ENCODE results near the gene NLRP5.

DNA sequence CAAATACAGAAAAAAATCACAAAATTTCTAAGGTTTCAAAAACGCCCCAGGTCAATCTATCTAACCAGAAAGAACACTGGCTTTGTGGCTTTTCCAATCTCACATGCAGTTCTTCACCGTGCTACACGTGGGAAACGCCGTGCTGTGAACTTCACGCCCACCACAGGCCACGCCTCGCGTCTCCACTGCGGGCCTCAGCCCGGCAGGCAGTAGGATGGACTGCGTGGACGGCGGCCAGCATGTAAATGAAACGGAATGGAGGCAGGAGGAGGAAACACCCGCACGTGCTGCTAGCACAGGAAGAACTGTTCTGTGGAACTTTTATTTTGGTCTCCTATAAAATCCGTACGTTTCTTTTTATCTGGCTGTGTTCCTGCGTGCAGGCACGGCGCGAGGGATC lies 110.7 kb downstream of the NLRP5 start:
- no peak for TF ChIP-seq CTCF (IDR thresholded peaks at IDR 0.05; ENCODE audit: low read depth, low read length, poor library complexity, severe bottlenecking)
- no peak for TF ChIP-seq EZH2phosphoT487 (IDR thresholded peaks at IDR 0.05; ENCODE audit: borderline replicate concordance, low read length)

Measured in DOHH2 (cell line).